Measurements from ENCODE around the gene HDLBP.

HDLBP gene

DNA sequence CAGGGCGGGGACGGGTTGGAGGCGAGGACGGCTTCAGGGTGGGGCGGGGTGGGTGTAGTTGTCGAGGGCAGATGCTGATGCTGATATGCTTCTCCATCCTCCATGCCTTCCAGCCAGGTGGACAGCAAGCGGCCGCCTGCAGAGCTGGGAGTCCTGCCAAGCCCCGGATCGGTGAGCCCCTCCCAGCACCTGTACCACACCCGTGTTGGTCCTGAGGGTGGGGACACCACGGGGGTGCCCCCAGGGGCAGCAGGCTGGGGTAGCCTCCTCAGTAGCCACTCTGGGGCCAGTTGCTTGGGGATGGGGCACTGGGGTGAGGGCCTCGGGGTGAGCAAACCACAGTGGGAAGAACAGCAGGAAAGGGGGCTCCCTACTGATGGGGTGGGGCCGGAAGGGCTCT lies 124.4 kb downstream of the HDLBP start:
- H3K9me3 ChIP-seq (ENCODE audit: insufficient read depth, low read depth, low read length): no peaks in the 10 kb centered on the region
- no CpG with 5 or more reads among the region's 14 CpGs for WGBS (ENCODE audit: extremely low coverage, insufficient coverage, insufficient read length)
- H3K4ac ChIP-seq (ENCODE audit: low read depth, low read length): no peak overlapping the region
- H2AFZ ChIP-seq (ENCODE audit: insufficient read depth, low read length, poor library complexity): no peak overlapping the region
- no peak overlapping the region for H4K8ac ChIP-seq (ENCODE audit: low read depth, low read length)
- H3K79me1 ChIP-seq (ENCODE audit: low read length): no peaks in the 10 kb centered on the region
- H4K12ac ChIP-seq (ENCODE audit: low read depth, low read length): no peak overlapping the region
- H2BK120ac ChIP-seq (ENCODE audit: insufficient read depth, low read length, poor library complexity): no peak overlapping the region
- no peak overlapping the region for H3K23ac ChIP-seq (ENCODE audit: low read length)
- DNase-seq: no peak
- no peak overlapping the region for H2BK5ac ChIP-seq (ENCODE audit: low read depth, low read length, poor library complexity)
- H3K14ac ChIP-seq (ENCODE audit: low read length): no peak overlapping the region
- H3K4me1 ChIP-seq (ENCODE audit: control insufficient read depth in 1 of 2, insufficient read depth in 2 of 2, low read length in 2 of 2): peaks cover 0 to 3% of the 10 kb centered on the region in 2 experiments
- H3K18ac ChIP-seq (ENCODE audit: low read length): no peak overlapping the region
- H4K91ac ChIP-seq (ENCODE audit: low read depth, low read length): no peak overlapping the region
- H2BK12ac ChIP-seq (ENCODE audit: low read length): no peak overlapping the region
- H3K9ac ChIP-seq (ENCODE audit: low read length): no peak overlapping the region
- H3K79me2 ChIP-seq (ENCODE audit: control insufficient read depth, insufficient read depth, low read length, poor library complexity): no peaks in the 10 kb centered on the region
- H3K4me2 ChIP-seq (ENCODE audit: low read length): no peak overlapping the region
- H3K4me3 ChIP-seq (ENCODE audit: low read depth, low read length): no peak overlapping the region
- no peaks in the 10 kb centered on the region for H3K27me3 ChIP-seq (ENCODE audit: insufficient read depth, low read length)
- no peak overlapping the region for H2AK5ac ChIP-seq (ENCODE audit: low read length)
- no peak overlapping the region for H3K27ac ChIP-seq (ENCODE audit: low read depth, low read length)
- no peaks in the 10 kb centered on the region for H3K36me3 ChIP-seq (ENCODE audit: control insufficient read depth in 1 of 2, insufficient read depth in 2 of 2, low read length in 2 of 2)

DNA sequence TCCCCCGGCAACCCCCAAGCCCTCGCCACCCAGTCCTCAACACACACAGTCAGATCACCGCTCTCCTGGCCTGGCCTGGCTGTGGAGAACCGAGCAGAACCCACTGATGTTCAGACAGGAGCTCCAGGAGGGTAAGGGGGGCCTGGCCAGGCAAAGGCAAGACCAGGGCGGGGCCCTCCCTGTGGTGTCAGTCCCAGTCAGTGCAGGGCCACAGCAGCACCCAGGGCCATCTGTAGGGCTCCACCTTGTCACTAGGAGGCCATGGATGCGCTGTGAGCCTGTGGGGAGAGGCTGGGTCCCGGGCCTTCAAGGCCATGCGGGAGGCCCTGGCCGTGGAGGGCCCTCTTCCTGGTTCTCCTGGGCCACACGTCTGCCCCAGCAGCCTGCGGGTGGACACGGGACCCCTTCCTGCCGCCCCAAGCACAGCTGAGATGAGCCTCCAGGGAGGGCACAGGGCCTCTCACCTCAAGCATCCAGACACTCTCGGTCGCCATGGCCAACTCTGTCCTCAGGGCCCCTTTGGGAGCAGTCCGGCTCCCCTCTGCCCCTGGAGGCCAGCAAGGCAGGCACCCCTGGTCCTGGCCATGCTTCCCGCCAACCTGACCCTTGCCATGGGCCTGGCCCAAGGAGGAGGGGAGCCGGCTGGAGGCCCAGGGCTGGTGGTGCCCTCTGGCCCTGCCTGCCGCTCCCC lies 125.0 kb downstream of the HDLBP start:
- Histone ChIP-seq H3K4me2 (ENCODE audit: low read length) (no peak overlapping the region), H3K14ac (ENCODE audit: low read length) (no peak overlapping the region), H3K79me1 (ENCODE audit: low read length) (no peaks in the 10 kb centered on the region), H2AK5ac (ENCODE audit: low read length) (no peak overlapping the region), H2BK12ac (ENCODE audit: low read length) (no peak overlapping the region), H4K12ac (ENCODE audit: low read depth, low read length) (no peak overlapping the region), H3K36me3 (ENCODE audit: control insufficient read depth in 1 of 2, insufficient read depth in 2 of 2, low read length in 2 of 2) (no peaks in the 10 kb centered on the region), H2BK120ac (ENCODE audit: insufficient read depth, low read length, poor library complexity) (no peak overlapping the region), H2AFZ (ENCODE audit: insufficient read depth, low read length, poor library complexity) (no peak overlapping the region), H3K4me1 (ENCODE audit: control insufficient read depth in 1 of 2, insufficient read depth in 2 of 2, low read length in 2 of 2) (peaks cover 0 to 3% of the 10 kb centered on the region in 2 experiments), H3K18ac (ENCODE audit: low read length) (no peak overlapping the region), H3K79me2 (ENCODE audit: control insufficient read depth, insufficient read depth, low read length, poor library complexity) (no peaks in the 10 kb centered on the region), H3K9me3 (ENCODE audit: insufficient read depth, low read depth, low read length) (no peaks in the 10 kb centered on the region), H4K91ac (ENCODE audit: low read depth, low read length) (no peak overlapping the region), H4K8ac (ENCODE audit: low read depth, low read length) (no peak overlapping the region), H3K23ac (ENCODE audit: low read length) (no peak overlapping the region), H3K27me3 (ENCODE audit: insufficient read depth, low read length) (no peaks in the 10 kb centered on the region), H3K9ac (ENCODE audit: low read length) (no peak overlapping the region), H3K4me3 (ENCODE audit: low read depth, low read length) (no peak overlapping the region), H3K27ac (ENCODE audit: low read depth, low read length) (no peak overlapping the region), H3K4ac (ENCODE audit: low read depth, low read length) (no peak overlapping the region), H2BK5ac (ENCODE audit: low read depth, low read length, poor library complexity) (no peak overlapping the region)
- WGBS (ENCODE audit: extremely low coverage, insufficient coverage, insufficient read length): no CpG with 5 or more reads among the region's 19 CpGs
- no peak for DNase-seq

DNA sequence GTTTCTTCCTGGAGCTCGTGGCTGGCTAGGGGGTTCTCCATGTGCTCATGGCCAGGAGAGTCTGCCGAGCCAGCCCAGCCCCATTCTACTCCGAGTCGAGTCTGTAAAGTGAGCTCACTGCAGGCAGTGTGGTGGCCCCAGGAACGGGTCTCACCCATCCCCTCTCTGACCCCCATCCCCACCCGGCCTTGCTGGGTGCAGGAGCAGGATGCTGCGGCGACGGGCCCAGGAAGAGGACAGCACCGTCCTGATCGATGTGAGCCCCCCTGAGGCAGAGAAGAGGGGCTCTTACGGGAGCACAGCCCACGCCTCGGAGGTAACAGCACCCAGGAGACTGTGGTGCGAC lies 125.6 kb downstream of the HDLBP start:
- Histone ChIP-seq H3K79me1 (ENCODE audit: low read length) (no peaks in the 10 kb centered on the region), H2BK12ac (ENCODE audit: low read length) (no peak overlapping the region), H2AFZ (ENCODE audit: insufficient read depth, low read length, poor library complexity) (no peak overlapping the region), H3K9me3 (ENCODE audit: insufficient read depth, low read depth, low read length) (no peaks in the 10 kb centered on the region), H2AK5ac (ENCODE audit: low read length) (no peak overlapping the region), H3K4me2 (ENCODE audit: low read length) (no peak overlapping the region), H4K8ac (ENCODE audit: low read depth, low read length) (no peak overlapping the region), H3K23ac (ENCODE audit: low read length) (no peak overlapping the region), H3K4me3 (ENCODE audit: low read depth, low read length) (no peak overlapping the region), H4K91ac (ENCODE audit: low read depth, low read length) (no peak overlapping the region), H3K27ac (ENCODE audit: low read depth, low read length) (no peak overlapping the region), H2BK5ac (ENCODE audit: low read depth, low read length, poor library complexity) (no peak overlapping the region), H3K4me1 (ENCODE audit: control insufficient read depth in 1 of 2, insufficient read depth in 2 of 2, low read length in 2 of 2) (peaks cover 0 to 3% of the 10 kb centered on the region in 2 experiments), H3K79me2 (ENCODE audit: control insufficient read depth, insufficient read depth, low read length, poor library complexity) (no peaks in the 10 kb centered on the region), H3K36me3 (ENCODE audit: control insufficient read depth in 1 of 2, insufficient read depth in 2 of 2, low read length in 2 of 2) (no peaks in the 10 kb centered on the region), H3K9ac (ENCODE audit: low read length) (no peak overlapping the region), H2BK120ac (ENCODE audit: insufficient read depth, low read length, poor library complexity) (no peak overlapping the region), H3K4ac (ENCODE audit: low read depth, low read length) (no peak overlapping the region), H3K14ac (ENCODE audit: low read length) (no peak overlapping the region), H4K12ac (ENCODE audit: low read depth, low read length) (no peak overlapping the region), H3K27me3 (ENCODE audit: insufficient read depth, low read length) (no peaks in the 10 kb centered on the region), H3K18ac (ENCODE audit: low read length) (no peak overlapping the region)
- no peak for DNase-seq
- no CpG with 5 or more reads among the region's 15 CpGs for WGBS (ENCODE audit: extremely low coverage, insufficient coverage, insufficient read length)

DNA sequence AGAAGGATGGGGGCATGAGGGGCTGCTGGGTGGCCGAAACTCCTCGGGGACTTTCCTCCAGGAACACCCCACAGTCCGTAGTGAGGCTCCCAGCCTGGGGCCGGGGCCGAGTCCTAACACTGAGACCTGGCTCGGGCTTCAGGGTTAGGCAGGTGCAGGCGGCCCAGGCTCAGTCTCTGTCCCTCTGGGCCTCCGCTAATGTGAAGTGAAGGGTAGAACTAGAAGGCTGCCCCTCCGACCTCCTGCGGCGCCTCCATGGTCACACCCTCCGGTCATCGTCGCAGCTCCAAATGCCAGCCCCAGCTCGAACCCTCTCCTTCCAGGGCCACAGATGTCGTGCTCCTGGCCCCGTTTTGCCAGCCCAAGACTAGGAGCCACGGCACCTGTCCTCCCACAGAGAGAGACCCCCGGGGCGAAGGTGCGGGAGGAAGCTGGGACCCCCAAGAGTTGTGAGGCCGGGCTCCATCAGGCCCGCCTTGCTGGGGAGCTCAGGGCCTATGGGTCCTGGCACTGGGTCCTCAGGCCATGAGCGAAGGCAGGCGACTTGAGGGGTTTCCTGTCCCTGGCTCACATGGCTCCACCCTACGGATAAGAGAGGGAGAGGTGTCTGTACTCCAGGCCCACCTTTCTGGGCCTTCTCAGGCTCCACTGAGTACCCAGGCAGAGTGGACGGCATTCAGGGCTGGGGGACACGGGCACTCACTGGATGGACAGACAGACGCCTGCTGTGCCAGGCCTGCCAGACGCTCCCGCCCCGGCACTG lies 126.2 kb downstream of the HDLBP start:
- Histone ChIP-seq H4K91ac (ENCODE audit: low read depth, low read length) (no peak overlapping the region), H3K79me1 (ENCODE audit: low read length) (no peaks in the 10 kb centered on the region), H3K4me3 (ENCODE audit: low read depth, low read length) (no peak overlapping the region)

More for the DNA sequence above, 126.2 kb downstream of the HDLBP start:
- Histone ChIP-seq H3K23ac (ENCODE audit: low read length) (no peak overlapping the region), H3K18ac (ENCODE audit: low read length) (no peak overlapping the region), H3K79me2 (ENCODE audit: control insufficient read depth, insufficient read depth, low read length, poor library complexity) (no peaks in the 10 kb centered on the region), H2AK5ac (ENCODE audit: low read length) (no peak overlapping the region), H3K9ac (ENCODE audit: low read length) (no peak overlapping the region), H4K12ac (ENCODE audit: low read depth, low read length) (no peak overlapping the region), H3K27me3 (ENCODE audit: insufficient read depth, low read length) (no peaks in the 10 kb centered on the region), H2BK5ac (ENCODE audit: low read depth, low read length, poor library complexity) (no peak overlapping the region), H2BK120ac (ENCODE audit: insufficient read depth, low read length, poor library complexity) (no peak overlapping the region), H3K4me1 (ENCODE audit: control insufficient read depth in 1 of 2, insufficient read depth in 2 of 2, low read length in 2 of 2) (peaks cover 0 to 3% of the 10 kb centered on the region in 2 experiments), H3K9me3 (ENCODE audit: insufficient read depth, low read depth, low read length) (no peaks in the 10 kb centered on the region), H4K8ac (ENCODE audit: low read depth, low read length) (no peak overlapping the region), H3K27ac (ENCODE audit: low read depth, low read length) (no peak overlapping the region), H2AFZ (ENCODE audit: insufficient read depth, low read length, poor library complexity) (no peak overlapping the region), H2BK12ac (ENCODE audit: low read length) (no peak overlapping the region), H3K36me3 (ENCODE audit: control insufficient read depth in 1 of 2, insufficient read depth in 2 of 2, low read length in 2 of 2) (no peaks in the 10 kb centered on the region), H3K14ac (ENCODE audit: low read length) (no peak overlapping the region), H3K4me2 (ENCODE audit: low read length) (no peak overlapping the region), H3K4ac (ENCODE audit: low read depth, low read length) (no peak overlapping the region)
- no peak for DNase-seq
- no CpG with 5 or more reads among the region's 32 CpGs for WGBS (ENCODE audit: extremely low coverage, insufficient coverage, insufficient read length)
